ENCODE measurements around the gene GRIPAP1. TPM values are rescaled to one million over a fixed set of nuclear protein-coding genes. Genes with fewer than 3 reads are reported as not detected.

GRIPAP1 gene
- total and polyA plus RNA-seq, 2 of the 13 experiments (the other 11 are each of a cell fraction or from before 2014, with no cell fraction given) = 16.1 to 22.6 TPM

DNA sequence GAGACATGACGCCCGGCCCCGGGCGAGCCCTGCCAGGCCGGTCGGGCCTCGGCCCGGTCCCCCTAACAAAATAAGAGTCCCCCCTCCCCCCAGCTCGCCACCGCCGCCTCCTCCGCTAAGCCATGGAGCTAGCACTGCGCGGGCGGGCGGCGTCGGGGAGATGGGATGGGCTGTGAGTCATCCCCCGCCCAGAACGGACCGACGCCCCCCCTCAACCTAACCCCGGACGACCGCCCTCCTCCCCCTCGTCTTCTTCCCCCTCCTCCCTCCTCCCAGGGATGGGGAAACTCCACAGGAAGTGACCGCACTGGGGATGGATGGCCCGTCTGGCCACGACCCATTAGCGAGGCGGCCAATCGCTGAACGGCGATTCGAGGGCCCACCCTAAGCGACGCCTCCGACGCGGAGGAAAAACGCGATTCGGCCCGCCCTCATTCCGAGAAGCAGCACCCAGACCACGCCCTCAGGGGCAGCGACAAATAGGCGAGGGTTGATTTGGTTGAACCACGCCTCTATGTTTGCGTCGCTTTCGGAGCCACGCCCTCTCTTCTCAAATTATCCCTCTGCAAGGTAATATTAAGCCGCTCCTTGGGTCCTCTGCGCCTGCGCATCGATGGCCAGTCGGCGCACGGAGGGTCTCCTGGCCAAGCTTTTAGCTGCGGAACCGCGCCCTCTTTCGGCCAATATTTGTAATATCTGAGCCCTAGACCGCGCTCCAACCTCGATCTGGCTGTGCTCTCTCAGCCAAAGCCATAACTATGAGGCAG lies 41.3 kb upstream of the GRIPAP1 start, which contains the start of gene TFE3 (continued):
- TF ChIP-seq ZNF496 (CRISPR knock-in tag; IDR thresholded peaks at IDR 0.05; ENCODE audit: insufficient replicate concordance) = no peak
- TF ChIP-seq BRCA1 (CRISPR knock-in tag; IDR thresholded peaks at IDR 0.05) = no peak
- TF ChIP-seq, protein P1, sequence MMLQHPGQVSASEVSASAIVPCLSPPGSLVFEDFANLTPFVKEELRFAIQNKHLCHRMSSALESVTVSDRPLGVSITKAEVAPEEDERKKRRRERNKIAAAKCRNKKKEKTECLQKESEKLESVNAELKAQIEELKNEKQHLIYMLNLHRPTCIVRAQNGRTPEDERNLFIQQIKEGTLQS (CRISPR knock-in tag; IDR thresholded peaks at IDR 0.05) = peak; percentile 66; the same call in 1 of the 2 replicates
- TF ChIP-seq, protein P2, sequence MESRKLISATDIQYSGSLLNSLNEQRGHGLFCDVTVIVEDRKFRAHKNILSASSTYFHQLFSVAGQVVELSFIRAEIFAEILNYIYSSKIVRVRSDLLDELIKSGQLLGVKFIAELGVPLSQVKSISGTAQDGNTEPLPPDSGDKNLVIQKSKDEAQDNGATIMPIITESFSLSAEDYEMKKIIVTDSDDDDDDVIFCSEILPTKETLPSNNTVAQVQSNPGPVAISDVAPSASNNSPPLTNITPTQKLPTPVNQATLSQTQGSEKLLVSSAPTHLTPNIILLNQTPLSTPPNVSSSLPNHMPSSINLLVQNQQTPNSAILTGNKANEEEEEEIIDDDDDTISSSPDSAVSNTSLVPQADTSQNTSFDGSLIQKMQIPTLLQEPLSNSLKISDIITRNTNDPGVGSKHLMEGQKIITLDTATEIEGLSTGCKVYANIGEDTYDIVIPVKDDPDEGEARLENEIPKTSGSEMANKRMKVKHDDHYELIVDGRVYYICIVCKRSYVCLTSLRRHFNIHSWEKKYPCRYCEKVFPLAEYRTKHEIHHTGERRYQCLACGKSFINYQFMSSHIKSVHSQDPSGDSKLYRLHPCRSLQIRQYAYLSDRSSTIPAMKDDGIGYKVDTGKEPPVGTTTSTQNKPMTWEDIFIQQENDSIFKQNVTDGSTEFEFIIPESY (CRISPR knock-in tag; IDR thresholded peaks at IDR 0.05) = no peak
- TF ChIP-seq, protein P3, sequence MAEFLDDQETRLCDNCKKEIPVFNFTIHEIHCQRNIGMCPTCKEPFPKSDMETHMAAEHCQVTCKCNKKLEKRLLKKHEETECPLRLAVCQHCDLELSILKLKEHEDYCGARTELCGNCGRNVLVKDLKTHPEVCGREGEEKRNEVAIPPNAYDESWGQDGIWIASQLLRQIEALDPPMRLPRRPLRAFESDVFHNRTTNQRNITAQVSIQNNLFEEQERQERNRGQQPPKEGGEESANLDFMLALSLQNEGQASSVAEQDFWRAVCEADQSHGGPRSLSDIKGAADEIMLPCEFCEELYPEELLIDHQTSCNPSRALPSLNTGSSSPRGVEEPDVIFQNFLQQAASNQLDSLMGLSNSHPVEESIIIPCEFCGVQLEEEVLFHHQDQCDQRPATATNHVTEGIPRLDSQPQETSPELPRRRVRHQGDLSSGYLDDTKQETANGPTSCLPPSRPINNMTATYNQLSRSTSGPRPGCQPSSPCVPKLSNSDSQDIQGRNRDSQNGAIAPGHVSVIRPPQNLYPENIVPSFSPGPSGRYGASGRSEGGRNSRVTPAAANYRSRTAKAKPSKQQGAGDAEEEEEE (CRISPR knock-in tag; IDR thresholded peaks at IDR 0.05; ENCODE audit: borderline replicate concordance) = no peak
- no peak for TF ChIP-seq KDM5A (IDR thresholded peaks at IDR 0.05; ENCODE audit: borderline replicate concordance, low read length)
- no peak for TF ChIP-seq ATM (IDR thresholded peaks at IDR 0.05; ENCODE audit: borderline replicate concordance)
- TF ChIP-seq HNRNPH1 (optimal IDR thresholded peaks at IDR 0.05; ENCODE audit: low read depth, low read length) = no peak
- no peak for TF ChIP-seq RFX3 (CRISPR knock-in tag; IDR thresholded peaks at IDR 0.05)
- peak; percentile 55 for TF ChIP-seq XRCC5 (optimal IDR thresholded peaks at IDR 0.05; ENCODE audit: low read length)
- no peak; the same call in 1 of the 2 replicates for TF ChIP-seq MIXL1 (CRISPR knock-in tag; IDR thresholded peaks at IDR 0.05)
- no peak for TF ChIP-seq RFXAP (CRISPR knock-in tag; IDR thresholded peaks at IDR 0.05; ENCODE audit: borderline replicate concordance)
- TF ChIP-seq ZNF607 (CRISPR knock-in tag; IDR thresholded peaks at IDR 0.05; ENCODE audit: borderline replicate concordance) = no peak
- TF ChIP-seq ZNF350 (CRISPR knock-in tag; IDR thresholded peaks at IDR 0.05; ENCODE audit: borderline replicate concordance, low read depth) = no peak
- no peak for TF ChIP-seq KAT2B (IDR thresholded peaks at IDR 0.05; ENCODE audit: borderline replicate concordance, low read depth, low read length)
- TF ChIP-seq ZNF749 (CRISPR knock-in tag; IDR thresholded peaks at IDR 0.05; ENCODE audit: borderline replicate concordance) = no peak
- TF ChIP-seq, protein P4, sequence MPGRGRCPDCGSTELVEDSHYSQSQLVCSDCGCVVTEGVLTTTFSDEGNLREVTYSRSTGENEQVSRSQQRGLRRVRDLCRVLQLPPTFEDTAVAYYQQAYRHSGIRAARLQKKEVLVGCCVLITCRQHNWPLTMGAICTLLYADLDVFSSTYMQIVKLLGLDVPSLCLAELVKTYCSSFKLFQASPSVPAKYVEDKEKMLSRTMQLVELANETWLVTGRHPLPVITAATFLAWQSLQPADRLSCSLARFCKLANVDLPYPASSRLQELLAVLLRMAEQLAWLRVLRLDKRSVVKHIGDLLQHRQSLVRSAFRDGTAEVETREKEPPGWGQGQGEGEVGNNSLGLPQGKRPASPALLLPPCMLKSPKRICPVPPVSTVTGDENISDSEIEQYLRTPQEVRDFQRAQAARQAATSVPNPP (CRISPR knock-in tag; IDR thresholded peaks at IDR 0.05) = no peak
- TF ChIP-seq ZNF766 (CRISPR knock-in tag; IDR thresholded peaks at IDR 0.05; ENCODE audit: borderline replicate concordance) = no peak
- no peak for TF ChIP-seq MEF2D (CRISPR knock-in tag; IDR thresholded peaks at IDR 0.05)
- TF ChIP-seq, protein P5, sequence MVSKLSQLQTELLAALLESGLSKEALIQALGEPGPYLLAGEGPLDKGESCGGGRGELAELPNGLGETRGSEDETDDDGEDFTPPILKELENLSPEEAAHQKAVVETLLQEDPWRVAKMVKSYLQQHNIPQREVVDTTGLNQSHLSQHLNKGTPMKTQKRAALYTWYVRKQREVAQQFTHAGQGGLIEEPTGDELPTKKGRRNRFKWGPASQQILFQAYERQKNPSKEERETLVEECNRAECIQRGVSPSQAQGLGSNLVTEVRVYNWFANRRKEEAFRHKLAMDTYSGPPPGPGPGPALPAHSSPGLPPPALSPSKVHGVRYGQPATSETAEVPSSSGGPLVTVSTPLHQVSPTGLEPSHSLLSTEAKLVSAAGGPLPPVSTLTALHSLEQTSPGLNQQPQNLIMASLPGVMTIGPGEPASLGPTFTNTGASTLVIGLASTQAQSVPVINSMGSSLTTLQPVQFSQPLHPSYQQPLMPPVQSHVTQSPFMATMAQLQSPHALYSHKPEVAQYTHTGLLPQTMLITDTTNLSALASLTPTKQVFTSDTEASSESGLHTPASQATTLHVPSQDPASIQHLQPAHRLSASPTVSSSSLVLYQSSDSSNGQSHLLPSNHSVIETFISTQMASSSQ (IDR thresholded peaks at IDR 0.05; ENCODE audit: low read depth) = no peak
- TF ChIP-seq, protein P5 (CRISPR knock-in tag; IDR thresholded peaks at IDR 0.05; ENCODE audit: borderline replicate concordance) = no peak
